ENCODE results near the gene BCCIP.

Gene BCCIP

DNA sequence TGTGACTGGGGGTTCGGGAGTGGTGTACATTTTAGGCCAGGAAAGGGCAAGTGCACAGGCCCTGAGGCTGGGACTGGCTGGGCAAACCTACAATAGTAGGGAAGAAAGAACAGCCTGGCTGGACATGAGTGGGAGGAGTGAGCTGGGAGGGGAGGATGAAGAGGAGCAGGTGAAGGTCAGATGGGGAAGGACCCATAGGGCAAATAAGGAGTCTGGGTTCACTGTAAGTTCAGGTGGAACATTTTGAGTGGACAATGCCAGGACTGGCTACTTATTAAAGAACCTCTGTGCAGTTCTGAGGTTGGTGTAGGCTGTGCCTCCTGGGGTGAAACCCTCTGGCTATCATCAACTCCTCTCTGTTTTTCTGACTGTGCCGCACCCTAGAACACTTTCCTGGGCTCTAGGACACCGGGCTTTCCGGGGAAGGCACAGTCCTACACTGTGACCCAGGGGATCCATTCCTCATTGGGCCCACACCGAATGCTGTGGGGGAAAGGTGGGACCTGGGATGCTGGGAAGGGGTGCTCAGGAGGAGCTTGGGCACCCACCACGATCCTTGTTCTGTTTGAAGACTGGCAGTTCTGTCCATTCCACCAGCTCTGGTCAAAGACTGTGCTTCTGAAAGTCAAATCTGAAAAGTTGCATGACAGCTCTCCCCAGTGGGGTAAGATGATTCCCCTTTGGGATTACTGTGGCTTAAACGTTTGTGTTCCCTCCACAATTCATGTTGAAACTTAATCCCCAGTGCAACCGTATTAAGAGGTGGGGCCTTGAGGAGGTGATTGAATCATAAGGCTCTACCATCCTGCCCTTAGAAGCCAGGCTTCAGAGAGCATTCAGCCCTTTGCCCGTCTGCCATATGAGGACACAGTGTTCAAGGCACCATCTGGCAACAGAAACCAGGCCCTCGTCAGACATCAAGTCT, 43.7 kb upstream of the BCCIP start:
- TF ChIP-seq, protein P1, sequence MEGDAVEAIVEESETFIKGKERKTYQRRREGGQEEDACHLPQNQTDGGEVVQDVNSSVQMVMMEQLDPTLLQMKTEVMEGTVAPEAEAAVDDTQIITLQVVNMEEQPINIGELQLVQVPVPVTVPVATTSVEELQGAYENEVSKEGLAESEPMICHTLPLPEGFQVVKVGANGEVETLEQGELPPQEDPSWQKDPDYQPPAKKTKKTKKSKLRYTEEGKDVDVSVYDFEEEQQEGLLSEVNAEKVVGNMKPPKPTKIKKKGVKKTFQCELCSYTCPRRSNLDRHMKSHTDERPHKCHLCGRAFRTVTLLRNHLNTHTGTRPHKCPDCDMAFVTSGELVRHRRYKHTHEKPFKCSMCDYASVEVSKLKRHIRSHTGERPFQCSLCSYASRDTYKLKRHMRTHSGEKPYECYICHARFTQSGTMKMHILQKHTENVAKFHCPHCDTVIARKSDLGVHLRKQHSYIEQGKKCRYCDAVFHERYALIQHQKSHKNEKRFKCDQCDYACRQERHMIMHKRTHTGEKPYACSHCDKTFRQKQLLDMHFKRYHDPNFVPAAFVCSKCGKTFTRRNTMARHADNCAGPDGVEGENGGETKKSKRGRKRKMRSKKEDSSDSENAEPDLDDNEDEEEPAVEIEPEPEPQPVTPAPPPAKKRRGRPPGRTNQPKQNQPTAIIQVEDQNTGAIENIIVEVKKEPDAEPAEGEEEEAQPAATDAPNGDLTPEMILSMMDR (conservative IDR thresholded peaks at IDR 0.05), result no peak
- TF ChIP-seq ZFX (IDR thresholded peaks at IDR 0.05), result no peak
- H3K27ac ChIP-seq, result no peak overlapping the region

DNA sequence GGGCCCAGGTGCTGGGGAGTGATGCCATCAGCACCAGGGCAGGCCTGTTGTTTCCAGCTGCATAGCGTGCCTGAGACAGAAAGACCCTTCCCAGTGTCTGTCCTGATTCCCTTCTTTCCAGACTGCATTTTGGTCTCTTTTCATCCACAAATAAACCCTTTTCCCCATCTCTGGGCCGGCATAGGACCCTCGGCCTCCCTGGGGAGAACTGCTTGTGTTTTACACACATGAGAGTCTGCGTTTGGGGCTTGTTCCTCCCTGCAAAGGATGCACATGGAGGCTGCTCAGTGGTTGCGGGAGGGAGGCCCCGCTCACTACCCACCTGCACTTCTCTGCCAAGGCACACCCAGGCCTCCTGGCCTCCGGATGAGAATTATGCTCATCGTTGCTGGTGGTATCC, 42.0 kb upstream of the BCCIP start:
- TF ChIP-seq, protein P1 (conservative IDR thresholded peaks at IDR 0.05), result no peak
- no peak for TF ChIP-seq ZFX (IDR thresholded peaks at IDR 0.05)

DNA sequence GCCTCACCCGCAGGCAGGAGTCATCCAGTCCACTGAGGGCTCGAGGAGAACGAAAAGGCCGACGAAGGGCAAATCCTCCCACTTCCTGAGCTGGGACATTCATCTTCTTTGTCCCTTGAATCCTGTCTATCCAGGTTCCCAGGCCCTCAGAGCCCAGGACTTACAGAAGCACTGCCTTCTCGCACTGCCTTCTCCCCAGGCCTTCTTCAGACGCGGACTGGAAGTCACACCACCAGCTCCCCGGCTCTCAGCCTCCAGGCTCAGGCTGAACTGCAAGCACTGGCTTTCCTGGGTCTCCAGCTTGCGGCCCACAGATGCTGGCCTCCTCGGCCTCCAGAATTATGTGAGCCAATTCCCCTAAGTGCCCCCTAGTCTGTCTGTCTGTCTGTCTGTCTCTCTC, 41.3 kb upstream of the BCCIP start:
- H3K27ac ChIP-seq, result no peak overlapping the region

More for the DNA sequence above, 42.0 kb upstream of the BCCIP start:
- no peak overlapping the region for H3K27ac ChIP-seq

DNA sequence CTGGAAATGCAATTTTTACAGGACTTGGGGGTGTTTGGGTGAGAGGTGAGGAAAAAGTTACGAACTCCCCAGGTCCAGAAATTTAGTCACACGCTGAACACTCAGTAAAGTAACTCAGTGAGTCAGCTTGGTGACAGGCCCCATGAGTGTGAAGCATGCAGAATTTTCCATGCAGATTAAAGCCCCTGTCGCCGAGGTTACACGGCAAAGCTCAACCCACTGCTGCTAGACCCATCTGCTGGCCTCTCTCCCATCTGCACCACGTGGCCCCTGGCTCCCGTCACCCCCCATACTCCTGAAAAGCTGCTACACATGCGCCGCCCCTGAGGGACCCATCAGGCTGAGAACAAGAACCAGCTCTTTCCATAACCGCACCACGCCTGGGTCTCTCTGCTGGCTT, 40.7 kb upstream of the BCCIP start:
- H3K27ac ChIP-seq, result no peak overlapping the region
- TF ChIP-seq, protein P1 (conservative IDR thresholded peaks at IDR 0.05), result no peak
- no peak for TF ChIP-seq ZFX (IDR thresholded peaks at IDR 0.05)

More for the DNA sequence above, 41.3 kb upstream of the BCCIP start:
- TF ChIP-seq, protein P1 (conservative IDR thresholded peaks at IDR 0.05), result no peak

DNA sequence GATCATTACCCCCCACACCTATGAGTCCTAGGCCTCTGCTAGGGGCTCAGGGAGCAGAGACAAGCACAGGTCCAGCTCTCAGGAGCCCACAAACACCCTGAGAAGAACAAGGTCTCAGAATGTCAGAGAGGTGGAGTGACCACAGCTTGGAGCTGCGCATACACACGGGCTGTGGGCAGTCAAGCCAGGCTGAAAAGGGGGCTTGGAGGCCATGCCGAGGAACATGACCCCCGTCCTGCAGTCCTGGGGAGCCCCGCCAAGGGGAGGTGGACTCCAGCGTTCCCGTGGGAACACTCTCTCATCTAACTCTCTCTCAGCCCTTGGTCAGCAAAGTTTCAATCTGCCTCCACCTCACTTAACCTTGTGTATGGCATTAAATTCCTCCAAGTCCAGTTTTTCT, 39.9 kb upstream of the BCCIP start:
- no peak overlapping the region for H3K27ac ChIP-seq
- TF ChIP-seq ZFX (IDR thresholded peaks at IDR 0.05), result no peak
- TF ChIP-seq, protein P1 (conservative IDR thresholded peaks at IDR 0.05), result no peak

DNA sequence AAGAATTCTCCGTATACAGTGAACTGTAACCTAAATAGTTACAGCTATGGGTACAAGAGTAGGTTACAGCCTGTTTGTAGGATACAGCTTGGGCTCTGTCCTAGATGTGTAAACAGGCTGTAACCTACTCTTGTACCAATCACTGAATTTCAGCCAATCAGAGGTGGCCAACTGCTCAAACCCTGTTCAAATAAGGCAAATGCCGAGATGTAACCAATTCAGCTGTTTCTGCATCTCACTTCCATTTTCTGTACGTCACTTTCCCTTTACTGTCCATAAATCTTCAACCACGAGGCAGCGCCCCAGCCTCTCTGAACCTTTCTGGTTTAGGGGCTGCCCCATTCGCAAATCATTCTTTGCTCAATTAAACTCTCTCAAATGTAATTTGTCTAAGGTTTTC, 39.4 kb upstream of the BCCIP start:
- no peak overlapping the region for H3K27ac ChIP-seq

DNA sequence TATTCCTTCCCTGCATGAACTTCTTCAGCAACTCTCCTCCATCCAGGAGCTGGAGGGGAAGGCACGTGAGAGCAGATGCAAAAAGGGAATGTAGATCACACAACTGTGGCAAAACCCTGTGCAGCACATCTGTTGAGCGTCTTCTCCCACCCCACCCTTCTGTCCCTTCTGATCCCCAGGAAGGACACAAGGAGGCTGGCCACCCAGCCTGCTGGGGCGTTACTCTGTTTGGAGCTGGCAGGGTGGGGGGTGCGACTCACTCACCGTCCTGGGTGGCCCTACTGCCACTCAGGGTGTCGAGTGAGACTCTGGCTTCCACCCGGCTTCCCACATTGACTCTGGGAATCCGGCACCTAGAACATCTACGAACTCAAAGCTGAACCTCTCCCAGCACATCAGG, 37.6 kb upstream of the BCCIP start:
- no peak overlapping the region for H3K27ac ChIP-seq
- TF ChIP-seq, protein P1 (conservative IDR thresholded peaks at IDR 0.05), result no peak
- no peak for TF ChIP-seq ZFX (IDR thresholded peaks at IDR 0.05)

More for the DNA sequence above, 39.4 kb upstream of the BCCIP start:
- TF ChIP-seq, protein P1 (conservative IDR thresholded peaks at IDR 0.05), result no peak
- TF ChIP-seq ZFX (IDR thresholded peaks at IDR 0.05), result no peak
